CD14-positive monocyte (primary cell): Measurements from ENCODE around the gene EPB41L5. TPM values are rescaled to one million over a fixed set of nuclear protein-coding genes. Genes with fewer than 3 reads are reported as not detected.

Experiments
- DNase-seq, 3 donors: peaks; one replicate each; pipeline ENCODE4 v3.0.0-alpha.2; 2011 to 2022
- H2AFZ ChIP-seq: 2 replicates; pipeline ENCODE4 v1.6.0; 2012; ENCODE audit warnings: mild to moderate bottlenecking, low read depth, low read length, inconsistent platforms; ENCODE audit not compliant: insufficient read depth, poor library complexity, severe bottlenecking
- H3K27ac ChIP-seq, 2 donors: 1 replicate in 1 of 2; 2 replicates in 1 of 2; pipeline ENCODE4 v1.5.1; 2012 to 2013; ENCODE audit warnings: low read length in 2 of 2, control low read depth in 1 of 2, inconsistent platforms in 1 of 2, low read depth in 1 of 2, mild to moderate bottlenecking in 1 of 2
- H3K27me3 ChIP-seq, 2 donors: one replicate each; pipeline versions ENCODE4 v1.6.0 to v1.6.1; 2011 to 2013; ENCODE audit warnings: low read length in 2 of 2; ENCODE audit not compliant: control insufficient read depth in 2 of 2, insufficient read depth in 2 of 2
- H3K36me3 ChIP-seq, 2 donors: replicated peaks in 1 of 2; 1 replicate in 1 of 2; 2 replicates in 1 of 2; pipeline versions ENCODE4 v1.5.1 to v1.6.1; 2012 to 2013; ENCODE audit warnings: low read length in 2 of 2, control low read depth in 1 of 2, inconsistent platforms in 1 of 2, mild to moderate bottlenecking in 1 of 2; ENCODE audit not compliant: insufficient read depth in 2 of 2, control insufficient read depth in 1 of 2
- H3K4me1 ChIP-seq, 2 donors: 1 replicate in 1 of 2; 2 replicates in 1 of 2; pipeline versions ENCODE4 v1.5.1 to v1.6.1; 2012 to 2013; ENCODE audit warnings: low read length in 2 of 2, control low read depth in 1 of 2, inconsistent platforms in 1 of 2, mild to moderate bottlenecking in 1 of 2, moderate library complexity in 1 of 2; ENCODE audit not compliant: insufficient read depth in 2 of 2, control insufficient read depth in 1 of 2
- H3K4me2 ChIP-seq: replicated peaks from 2 replicates; pipeline ENCODE3; 2012; ENCODE audit warnings: low read length, moderate library complexity, mild to moderate bottlenecking; ENCODE audit not compliant: poor library complexity, severe bottlenecking; ENCODE audit errors: extremely low read depth
- H3K4me3 ChIP-seq, 3 experiments: fragments of 200-600 bp in 1 of 3; sonication (generic) in 1 of 3; replicated peaks in 1 of 3; 1 replicate in 2 of 3; 2 replicates in 1 of 3; pipeline ENCODE4 v1.5.1; 2011 to 2013; ENCODE audit warnings: low read length in 3 of 3, mild to moderate bottlenecking in 3 of 3, control low read depth in 2 of 3, low read depth in 2 of 3, inconsistent platforms in 1 of 3, moderate library complexity in 1 of 3
- H3K79me2 ChIP-seq: 2 replicates; pipeline ENCODE4 v1.6.0; 2012; ENCODE audit warnings: mild to moderate bottlenecking, control low read depth, inconsistent platforms, low read length, moderate library complexity; ENCODE audit not compliant: insufficient read depth
- H3K9ac ChIP-seq: 2 replicates; pipeline ENCODE4 v1.6.0; 2017; ENCODE audit warnings: low read length, mild to moderate bottlenecking; ENCODE audit not compliant: insufficient read depth, poor library complexity, severe bottlenecking
- H3K9me3 ChIP-seq, 2 donors: replicated peaks in 1 of 2; 1 replicate in 1 of 2; 2 replicates in 1 of 2; pipeline versions ENCODE4 v1.5.1 to v1.6.1; 2012 to 2013; ENCODE audit warnings: low read length in 2 of 2, control low read depth in 1 of 2; ENCODE audit not compliant: control insufficient read depth in 1 of 2, insufficient read depth in 1 of 2
- H4K20me1 ChIP-seq: 2 replicates; pipeline ENCODE4 v1.6.0; 2012; ENCODE audit warnings: mild to moderate bottlenecking, low read length, control low read depth, moderate library complexity; ENCODE audit not compliant: insufficient read depth
- H3K27ac Mint-ChIP-seq, 7 donors: one replicate each; pipeline ENCODE4 v1.8.0; 2020; ENCODE audit warnings: mild to moderate bottlenecking in 7 of 7, mixed read lengths in 7 of 7, moderate library complexity in 6 of 7, inconsistent platforms in 2 of 7
- H3K27me3 Mint-ChIP-seq, 3 donors: one replicate each; pipeline ENCODE4 v1.8.0; 2021 to 2022; ENCODE audit warnings: low read depth in 3 of 3, mild to moderate bottlenecking in 3 of 3, mixed read lengths in 3 of 3, moderate library complexity in 3 of 3, inconsistent platforms in 1 of 3
- H3K36me3 Mint-ChIP-seq, 2 donors: one replicate each; pipeline ENCODE4 v1.8.0; 2020; ENCODE audit warnings: mixed read lengths in 2 of 2, inconsistent platforms in 1 of 2, mild to moderate bottlenecking in 1 of 2
- H3K4me1 Mint-ChIP-seq: one replicate; pipeline ENCODE4 v1.8.0; 2020; ENCODE audit warnings: mild to moderate bottlenecking, mixed read lengths
- H3K4me3 Mint-ChIP-seq, 2 donors: one replicate each; pipeline ENCODE4 v1.8.0; 2020; ENCODE audit warnings: mild to moderate bottlenecking in 2 of 2, mixed read lengths in 2 of 2, moderate library complexity in 1 of 2
- H3K9me3 Mint-ChIP-seq, 7 donors: one replicate each; pipeline ENCODE4 v1.8.0; 2020 to 2022; ENCODE audit warnings: mixed read lengths in 7 of 7, mild to moderate bottlenecking in 6 of 7, moderate library complexity in 6 of 7, inconsistent platforms in 2 of 7
- WGBS: methylation state at CpG from one replicate; pipeline ENCODE4 v1.1.5; 2013; ENCODE audit warnings: missing lambda C conversion rate; ENCODE audit not compliant: insufficient coverage; 5-methylcytosine and 5-hydroxymethylcytosine counted together
- intact Hi-C, 2 donors: fragments of 100-400 bp; cut with micrococcal nuclease; formaldehyde crosslinking; loops; one replicate each; pipeline versions ENCODE4 v1.15.0 to v1.15.1; 2023
- polyA plus RNA-seq, 3 donors: library from polyadenylated mRNA; depleted of rRNA in 1 of 3; unstranded in 2 of 3; stranded (reverse) in 1 of 3; fragments of 300-500 nt in 2 of 3; fragments of >200 nt in 1 of 3; fragmentation: Illumina TruSeq in 2 of 3; gene quantifications; 1 replicate in 2 of 3; 2 replicates in 1 of 3; pipeline ENCODE4 v1.2.3, GENCODE V29; 2012 to 2021
- TF ChIP-seq, protein P1 (sequence below): fragments of 200-600 bp; IDR thresholded peaks from one replicate; pipeline ENCODE4 v1.8.0; 2022; ENCODE audit warnings: antibody characterized with exemption, mild to moderate bottlenecking

EPB41L5 gene
- polyA plus RNA-seq, 3 donors = 1.4 to 2.4 (median 2.0) TPM

DNA sequence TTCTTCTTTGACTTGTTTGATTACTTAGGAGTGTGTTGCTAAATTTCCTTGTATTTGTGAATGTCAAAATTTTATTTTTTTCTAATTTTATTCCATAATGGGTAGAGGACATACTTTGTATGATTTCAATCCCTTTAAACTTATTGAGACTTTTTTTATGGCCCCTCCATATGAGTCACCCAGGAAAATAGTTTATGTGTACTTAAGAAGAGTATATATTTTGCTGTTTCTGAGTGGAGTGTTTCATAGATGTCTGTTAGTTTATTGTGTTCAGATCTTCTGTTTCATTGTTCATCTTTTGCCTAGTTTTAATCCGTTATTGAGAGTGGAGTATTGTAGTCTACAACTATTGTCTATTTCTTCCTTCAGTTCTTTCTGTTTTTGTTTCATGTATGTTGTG lies 81.9 kb downstream of the EPB41L5 start:
- no peaks in the 10 kb centered on the region for H4K20me1 ChIP-seq
- H3K9me3 ChIP-seq = no peaks in the 10 kb centered on the region
- H3K36me3 ChIP-seq = no peaks in the 10 kb centered on the region
- Mint-ChIP-seq H3K27me3 (peaks cover 0 to 2% (median 0%) of the 10 kb centered on the region in 3 donors), H3K27ac (no peak overlapping the region), H3K4me3 (no peak overlapping the region), H3K4me1 (no peaks in the 10 kb centered on the region), H3K9me3 (peaks cover 0 to 3% (median 0%) of the 10 kb centered on the region in 7 donors), H3K36me3 (no peaks in the 10 kb centered on the region)
- no peaks in the 10 kb centered on the region for H3K27me3 ChIP-seq
- intact Hi-C loops = no loop called here
- no CpG with 5 or more reads among the region's 1 CpG for WGBS
- H3K4me3 ChIP-seq = no peak overlapping the region
- H3K27ac ChIP-seq = no peak overlapping the region
- H3K4me1 ChIP-seq = no peaks in the 10 kb centered on the region
- no peaks in the 10 kb centered on the region for H3K79me2 ChIP-seq
- no peak overlapping the region for H2AFZ ChIP-seq
- no peak for DNase-seq
- TF ChIP-seq, protein P1, sequence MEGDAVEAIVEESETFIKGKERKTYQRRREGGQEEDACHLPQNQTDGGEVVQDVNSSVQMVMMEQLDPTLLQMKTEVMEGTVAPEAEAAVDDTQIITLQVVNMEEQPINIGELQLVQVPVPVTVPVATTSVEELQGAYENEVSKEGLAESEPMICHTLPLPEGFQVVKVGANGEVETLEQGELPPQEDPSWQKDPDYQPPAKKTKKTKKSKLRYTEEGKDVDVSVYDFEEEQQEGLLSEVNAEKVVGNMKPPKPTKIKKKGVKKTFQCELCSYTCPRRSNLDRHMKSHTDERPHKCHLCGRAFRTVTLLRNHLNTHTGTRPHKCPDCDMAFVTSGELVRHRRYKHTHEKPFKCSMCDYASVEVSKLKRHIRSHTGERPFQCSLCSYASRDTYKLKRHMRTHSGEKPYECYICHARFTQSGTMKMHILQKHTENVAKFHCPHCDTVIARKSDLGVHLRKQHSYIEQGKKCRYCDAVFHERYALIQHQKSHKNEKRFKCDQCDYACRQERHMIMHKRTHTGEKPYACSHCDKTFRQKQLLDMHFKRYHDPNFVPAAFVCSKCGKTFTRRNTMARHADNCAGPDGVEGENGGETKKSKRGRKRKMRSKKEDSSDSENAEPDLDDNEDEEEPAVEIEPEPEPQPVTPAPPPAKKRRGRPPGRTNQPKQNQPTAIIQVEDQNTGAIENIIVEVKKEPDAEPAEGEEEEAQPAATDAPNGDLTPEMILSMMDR = no peak
- no peak overlapping the region for H3K9ac ChIP-seq
- no peak overlapping the region for H3K4me2 ChIP-seq

DNA sequence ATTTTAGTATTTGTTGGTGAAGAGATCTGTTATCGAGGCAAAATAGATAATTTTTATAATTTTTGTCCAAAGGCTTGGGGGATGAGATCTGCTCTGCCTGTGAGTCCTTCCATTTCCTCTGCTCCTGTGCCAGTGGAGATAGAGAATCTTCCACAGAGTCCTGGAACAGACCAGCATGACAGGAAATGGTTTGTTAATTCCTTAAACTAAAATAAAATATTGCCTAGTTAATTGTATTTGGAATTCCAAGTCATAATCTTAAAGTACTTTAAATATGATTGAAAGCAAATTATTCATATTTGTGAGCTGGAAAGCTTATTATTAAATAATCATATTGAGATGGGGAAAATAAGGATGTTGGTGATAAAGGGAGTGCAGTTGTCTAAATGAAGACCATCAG lies 87.8 kb downstream of the EPB41L5 start:
- H3K4me2 ChIP-seq = no peak overlapping the region
- no peak overlapping the region for H3K4me3 ChIP-seq
- H3K4me1 Mint-ChIP-seq = no peaks in the 10 kb centered on the region
- H4K20me1 ChIP-seq = no peaks in the 10 kb centered on the region
- TF ChIP-seq, protein P1 = no peak
- H3K9me3 Mint-ChIP-seq = peaks cover 0 to 3% (median 0%) of the 10 kb centered on the region in 7 donors
- H3K27ac ChIP-seq = no peak overlapping the region
- H3K27me3 Mint-ChIP-seq = peaks cover 0 to 2% (median 0%) of the 10 kb centered on the region in 3 donors
- no peak overlapping the region for H2AFZ ChIP-seq
- no peak overlapping the region for H3K4me3 Mint-ChIP-seq
- WGBS = no CpG with 5 or more reads among the region's 1 CpG
- H3K9ac ChIP-seq = no peak overlapping the region
- DNase-seq = no peak
- peaks cover 0 to 3% of the 10 kb centered on the region in 2 donors for H3K36me3 Mint-ChIP-seq
- H3K79me2 ChIP-seq = no peaks in the 10 kb centered on the region
- intact Hi-C loops = no loop called here
- H3K9me3 ChIP-seq = no peaks in the 10 kb centered on the region
- no peaks in the 10 kb centered on the region for H3K36me3 ChIP-seq
- H3K27me3 ChIP-seq = no peaks in the 10 kb centered on the region
- no peak overlapping the region for H3K27ac Mint-ChIP-seq
- no peaks in the 10 kb centered on the region for H3K4me1 ChIP-seq
